ENCODE results near the gene TCF7.
A peak's percentile ranks its signal among the peaks of the same experiment; 100 is the strongest.

The TCF7 gene

DNA sequence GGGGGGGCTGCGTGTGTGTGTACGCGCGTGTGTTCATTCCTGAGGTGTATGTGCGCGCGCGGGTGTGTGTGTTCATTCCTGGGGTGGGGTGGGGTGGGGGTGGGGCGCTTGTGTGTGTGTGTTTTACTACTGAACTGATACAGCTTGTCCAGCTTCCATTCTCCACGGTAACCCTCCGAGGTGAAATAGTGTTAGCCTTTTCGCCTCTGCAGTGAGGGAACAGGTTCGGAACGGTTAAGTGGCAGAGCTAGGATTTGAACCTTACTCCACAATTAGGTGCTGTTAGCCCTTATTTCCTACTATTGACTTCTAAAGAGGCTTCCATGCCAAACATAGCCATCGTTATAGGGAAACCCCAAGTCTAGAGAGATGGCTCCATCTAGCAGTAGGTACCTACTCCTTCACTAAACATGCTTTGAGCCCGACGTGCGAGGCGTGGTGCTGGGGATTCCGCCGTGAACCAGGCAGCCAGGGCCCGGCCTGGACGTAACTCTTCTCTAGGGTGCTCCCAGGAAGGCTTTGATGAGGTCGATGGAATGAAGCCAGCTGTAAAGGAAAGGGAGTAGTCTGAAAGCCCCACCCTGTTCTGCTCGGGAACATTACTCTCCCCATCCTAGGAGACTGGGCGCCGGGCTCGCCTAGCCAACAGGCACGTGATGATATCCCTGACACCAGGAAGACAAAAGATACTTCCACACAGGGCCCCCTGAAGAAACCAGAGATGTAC, 63.1 kb downstream of the TCF7 start:
- peak; percentile 16 for DNase-seq (ENCODE audit: low spot score)

DNA sequence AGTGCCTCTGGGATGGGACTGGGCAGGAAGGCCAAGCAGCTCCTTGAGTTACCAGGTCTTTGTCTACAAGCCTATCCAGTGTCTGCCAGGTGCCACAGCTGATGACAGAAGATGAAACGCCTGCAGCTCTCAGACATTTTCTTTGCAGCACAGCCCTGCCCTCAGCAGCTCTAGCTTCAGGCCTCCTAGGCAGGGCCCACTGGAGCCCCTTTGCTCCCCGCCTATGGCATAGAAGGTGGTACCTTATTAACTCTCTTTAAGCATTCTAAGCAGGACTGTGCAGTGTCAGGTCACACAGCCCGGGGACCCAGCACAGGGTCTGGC, 63.6 kb downstream of the TCF7 start:
- no peak for DNase-seq (ENCODE audit: low spot score)

DNA sequence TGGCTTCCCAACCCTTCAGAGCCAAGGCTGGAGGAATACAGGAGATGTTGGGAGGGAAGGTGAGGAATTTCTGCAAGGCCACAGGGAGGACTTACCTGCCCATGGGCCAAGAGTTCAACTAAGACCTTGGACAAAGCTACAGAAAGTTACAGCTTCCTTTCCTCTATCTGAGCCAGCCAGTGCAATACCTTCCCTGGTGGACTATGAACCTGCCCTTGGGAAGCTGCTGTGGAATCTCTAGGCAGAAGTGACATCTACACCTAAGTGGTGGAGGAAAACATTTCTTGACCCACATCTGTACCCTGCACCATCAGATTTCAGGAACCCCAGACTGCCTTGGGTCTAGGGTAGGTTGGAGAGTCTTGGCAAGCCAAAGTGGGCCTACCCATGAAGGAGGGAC, 69.0 kb downstream of the TCF7 start:
- no peak for DNase-seq (ENCODE audit: low spot score)

DNA sequence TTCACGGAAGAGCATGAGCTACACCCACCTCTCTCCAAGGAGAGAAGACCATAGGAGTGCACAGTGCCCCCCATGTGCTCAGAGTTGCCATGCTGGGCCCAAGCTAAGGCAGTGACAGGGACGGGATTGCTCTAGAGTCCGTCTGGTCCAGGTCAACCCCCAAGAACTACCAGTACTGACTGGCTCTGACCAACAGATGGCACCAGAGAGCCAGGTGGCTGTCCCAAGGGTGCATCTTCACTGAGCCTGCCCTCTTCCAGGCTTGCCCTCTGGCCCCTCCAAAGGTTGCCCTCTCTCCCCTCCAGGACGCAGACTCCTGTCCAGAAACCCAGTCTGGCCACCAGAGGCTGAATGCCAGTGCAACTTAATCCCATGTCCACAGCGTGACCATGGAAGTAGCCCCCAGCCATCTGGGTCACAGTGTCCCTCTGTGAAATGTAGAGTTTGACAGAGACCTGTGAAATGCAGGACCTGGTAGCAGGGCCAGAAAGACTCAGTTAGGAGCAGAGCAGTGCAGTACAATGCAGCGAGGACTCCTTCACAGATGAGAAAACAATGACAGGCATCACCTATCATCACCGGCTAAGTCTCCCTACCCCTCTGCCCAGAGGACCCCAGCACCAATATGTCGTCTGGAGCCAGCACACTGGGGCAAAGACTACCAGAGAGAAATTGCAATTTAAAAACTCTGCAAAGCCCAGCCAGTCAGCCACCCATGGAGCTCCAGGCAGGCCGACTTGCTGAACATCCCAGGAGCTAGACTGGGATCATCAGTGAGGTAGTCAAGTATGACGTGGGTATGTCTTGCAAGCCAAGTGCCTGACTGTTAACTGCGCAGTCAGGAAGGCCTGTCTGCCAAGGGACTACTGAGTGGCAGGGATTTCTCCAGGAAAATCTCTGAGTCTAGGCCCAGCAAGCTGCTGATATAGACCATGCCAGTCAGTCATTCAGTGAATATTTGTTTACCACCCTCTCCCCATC, 70.0 kb downstream of the TCF7 start:
- peak; percentile 68 for DNase-seq (ENCODE audit: low spot score)

DNA sequence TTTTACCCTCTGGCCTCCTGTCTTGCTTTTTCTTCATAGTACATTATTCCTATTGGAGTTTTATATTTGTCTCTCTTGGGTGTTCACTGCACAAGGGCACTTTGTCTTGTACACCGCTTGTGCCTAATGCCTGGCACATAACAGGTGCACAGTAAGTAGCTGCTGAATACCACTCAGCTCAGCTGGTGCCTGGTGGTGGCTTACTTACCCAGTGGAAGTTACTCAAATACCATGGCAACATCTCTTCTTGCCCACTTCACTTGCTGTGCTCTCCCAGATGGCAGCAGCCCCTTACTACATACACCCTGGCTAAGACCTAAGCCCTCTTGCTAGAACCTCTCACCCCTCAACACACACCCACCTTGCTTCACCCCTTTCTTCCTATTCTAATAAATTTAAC, 73.6 kb downstream of the TCF7 start:
- DNase-seq (ENCODE audit: low spot score) = no peak

DNA sequence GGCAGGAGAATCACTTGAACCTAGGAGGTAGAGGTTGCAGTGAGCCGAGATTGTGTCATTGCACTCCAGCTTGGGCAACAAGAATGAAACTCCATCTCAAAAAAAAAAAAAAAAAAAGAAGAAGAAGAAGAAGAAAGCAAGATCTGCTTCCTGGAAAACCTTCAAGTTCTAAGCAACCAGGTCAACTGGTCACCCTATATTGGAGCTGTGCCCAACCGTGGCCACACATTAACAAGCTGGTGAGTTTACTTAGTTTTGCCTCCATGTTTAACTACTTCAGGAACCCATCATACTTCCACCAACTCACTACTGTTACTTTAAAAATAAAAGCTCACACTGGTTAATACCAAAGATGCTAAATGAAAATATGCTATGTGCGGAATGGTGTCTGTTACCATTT, 74.5 kb downstream of the TCF7 start:
- no peak for DNase-seq (ENCODE audit: low spot score)

DNA sequence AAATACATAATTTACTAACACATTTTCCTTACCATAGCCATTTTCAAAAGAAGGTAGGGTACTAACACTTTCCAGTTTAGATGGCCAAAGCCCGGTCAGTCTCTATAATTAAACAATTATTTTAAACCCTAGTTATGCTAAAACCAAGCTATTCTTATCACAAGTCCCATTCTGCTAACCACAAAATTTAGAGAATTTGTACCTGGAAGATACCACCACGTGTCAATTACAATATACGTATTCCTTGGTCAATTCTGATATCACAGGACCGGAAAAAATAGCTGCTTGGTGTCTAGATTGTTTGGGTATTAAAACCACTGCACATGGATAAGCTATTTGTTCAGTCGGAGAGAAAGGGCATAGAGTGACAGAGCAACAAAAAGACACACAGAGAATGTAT, 81.2 kb downstream of the TCF7 start:
- no peak for DNase-seq (ENCODE audit: low spot score)

Data from kidney capillary endothelial cell (primary cell).